Esophagus squamous epithelium (tissue), 4 donors: Measurements from ENCODE around the gene CYB561.

Source experiments
- CTCF ChIP-seq, 6 experiments: fragments of 450-650 bp in 4 of 6; fragments of 200-600 bp in 2 of 6; sonication (generic) in 2 of 6; IDR thresholded peaks; one replicate each; pipeline ENCODE4 v1.5.1; 2016 to 2019; ENCODE audit warnings: antibody characterized with exemption in 6 of 6, mild to moderate bottlenecking in 4 of 6, moderate library complexity in 4 of 6
- POLR2A ChIP-seq, 4 donors: fragments of 450-650 bp; IDR thresholded peaks; one replicate each; pipeline ENCODE4 v1.6.1; 2017; ENCODE audit warnings: antibody characterized with exemption in 4 of 4, mild to moderate bottlenecking in 4 of 4, moderate library complexity in 3 of 4

GRCh38 chr17:63455417-63455816 lies 9.3 kb upstream of the CYB561 start:
- TF ChIP-seq CTCF (IDR thresholded peaks at IDR 0.05) (no peak), POLR2A (IDR thresholded peaks at IDR 0.05) (no peak)
